Sigmoid colon (tissue), 7 donors: Measurements from ENCODE around the gene ERGIC1. TPM values are rescaled to one million over a fixed set of nuclear protein-coding genes. Genes with fewer than 3 reads are reported as not detected.

ENCODE experiments used
- DNase-seq: peaks from one replicate; pipeline ENCODE4 v3.0.0-alpha.2; 2019
- H3K27ac ChIP-seq, 4 donors: fragments of 200-600 bp; sonication (generic); one replicate each; pipeline ENCODE4 v1.5.1; 2016 to 2019; ENCODE audit warnings: mild to moderate bottlenecking in 1 of 4
- H3K27me3 ChIP-seq, 3 donors: fragments of 200-600 bp; sonication (generic); one replicate each; pipeline ENCODE4 v1.5.1; 2019; ENCODE audit warnings: mild to moderate bottlenecking in 1 of 3
- H3K36me3 ChIP-seq, 4 donors: fragments of 200-600 bp; sonication (generic); one replicate each; pipeline ENCODE4 v1.5.1; 2016 to 2019
- H3K4me1 ChIP-seq, 4 donors: fragments of 200-600 bp; sonication (generic); one replicate each; pipeline ENCODE4 v1.5.1; 2017 to 2019
- H3K4me3 ChIP-seq, 4 donors: fragments of 200-600 bp; sonication (generic); one replicate each; pipeline ENCODE4 v1.5.1; 2017 to 2019; ENCODE audit warnings: mild to moderate bottlenecking in 2 of 4, moderate library complexity in 1 of 4
- H3K9me3 ChIP-seq, 4 donors: fragments of 200-600 bp in 3 of 4; sonication (generic) in 3 of 4; one replicate each; pipeline versions ENCODE4 v1.5.1 to v1.6.1; 2013 to 2019
- EP300 ChIP-seq, 4 donors: sonication (generic); formaldehyde crosslinking; IDR thresholded peaks; one replicate each; pipeline ENCODE4 v1.6.1; 2017; ENCODE audit warnings: antibody characterized with exemption in 4 of 4
- POLR2A ChIP-seq, 2 donors: fragments of 450-650 bp; IDR thresholded peaks; one replicate each; pipeline ENCODE4 v1.6.1; 2016; ENCODE audit warnings: antibody characterized with exemption in 2 of 2, mild to moderate bottlenecking in 2 of 2, moderate library complexity in 2 of 2
- POLR2AphosphoS5 ChIP-seq, 4 donors: sonication (generic); formaldehyde crosslinking; IDR thresholded peaks; one replicate each; pipeline ENCODE4 v1.6.1; 2017; ENCODE audit warnings: antibody characterized with exemption in 4 of 4
- WGBS, 2 donors: extraction: QIAGEN DNeasy Blood & Tissue Kit; methylation state at CpG; one replicate each; pipeline ENCODE4 v1.1.7; 2013; 5-methylcytosine and 5-hydroxymethylcytosine counted together
- intact Hi-C: fragments of 100-400 bp; cut with DNase I; formaldehyde crosslinking; loops from one replicate; pipeline ENCODE4 v1.15.1; 2023
- polyA plus RNA-seq, 3 donors: library from polyadenylated mRNA; stranded (reverse); fragments of 200-250 nt; gene quantifications; one replicate each; pipeline ENCODE4 v1.2.3, GENCODE V29; 2013
- total RNA-seq, 4 donors: library from RNA; depleted of rRNA; stranded (reverse); fragments of >200 nt; gene quantifications; one replicate each; pipeline ENCODE4 v1.1.0, GENCODE V29; 2016
- TF ChIP-seq, protein P1 (sequence below), 4 experiments: fragments of 450-650 bp in 3 of 4; fragments of 200-600 bp in 1 of 4; IDR thresholded peaks; one replicate each; pipeline ENCODE4 v1.5.1; 2016 to 2019; ENCODE audit warnings: antibody characterized with exemption in 4 of 4, mild to moderate bottlenecking in 3 of 4, moderate library complexity in 2 of 4
- donor health status: healthy with polysubstance abuse.
- donor health status: Bipolar disorder and iron deficiency.
- donor health status: healthy.

The ERGIC1 gene
- total and polyA plus RNA-seq, 7 donors = 80.6 to 160 (median 117) TPM

DNA sequence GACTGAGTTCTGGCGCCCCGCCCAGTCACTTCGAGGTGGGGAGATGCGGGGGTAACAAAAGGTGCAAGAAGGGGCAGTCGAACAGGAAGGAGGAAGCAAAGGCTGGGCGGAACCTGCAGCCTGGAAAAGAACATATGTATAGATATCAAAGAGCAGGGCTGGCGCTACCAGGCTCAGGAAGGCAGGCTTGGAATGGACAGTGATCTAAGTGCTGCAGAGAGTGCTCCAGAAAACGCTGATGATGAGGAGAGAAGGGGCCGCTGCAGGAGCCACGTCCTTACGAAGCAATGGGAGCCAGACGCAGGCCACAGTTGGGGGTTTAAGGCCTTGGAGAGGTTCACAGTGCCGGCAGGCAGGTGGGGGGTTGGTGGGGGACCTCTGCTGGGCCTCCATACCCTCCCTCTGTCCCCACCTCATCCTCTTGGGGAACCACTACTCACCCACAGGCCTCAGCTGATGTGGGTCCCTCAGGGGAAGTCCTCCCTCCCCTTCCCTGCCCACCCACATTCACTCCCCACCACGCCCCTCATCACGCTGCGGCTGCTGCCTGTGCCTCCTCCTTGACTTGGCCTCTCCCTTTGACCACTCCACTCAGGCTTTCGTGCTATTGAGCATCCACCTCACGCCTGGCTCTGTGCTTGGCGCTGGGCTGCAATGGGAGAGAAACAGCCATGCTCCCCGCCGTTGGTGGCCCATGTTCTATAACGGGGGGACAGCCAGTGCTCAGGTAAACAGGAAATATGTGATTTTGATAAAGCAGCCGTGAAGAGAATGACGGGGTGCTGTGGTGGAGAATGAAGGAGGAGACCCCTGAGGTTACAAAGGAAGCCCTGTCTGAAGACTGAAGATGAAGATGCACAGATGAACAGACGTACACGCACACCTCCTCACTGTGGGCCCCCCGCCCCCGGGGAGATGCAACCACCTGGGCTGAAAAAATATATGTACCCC, 84.6 kb downstream of the ERGIC1 start:
- no peak for DNase-seq
- no peak overlapping the region for H3K4me3 ChIP-seq
- no peaks in the 10 kb centered on the region for H3K27me3 ChIP-seq
- peaks cover 0 to 23% (median 18%) of the 10 kb centered on the region in 4 donors for H3K4me1 ChIP-seq
- H3K9me3 ChIP-seq = no peaks in the 10 kb centered on the region
- H3K36me3 ChIP-seq = peaks cover 15 to 36% (median 25%) of the 10 kb centered on the region in 4 donors
- no peak for TF ChIP-seq EP300 (IDR thresholded peaks at IDR 0.05)
- TF ChIP-seq POLR2A (IDR thresholded peaks at IDR 0.05) = no peak
- TF ChIP-seq POLR2AphosphoS5 (IDR thresholded peaks at IDR 0.05) = no peak
- TF ChIP-seq, protein P1, sequence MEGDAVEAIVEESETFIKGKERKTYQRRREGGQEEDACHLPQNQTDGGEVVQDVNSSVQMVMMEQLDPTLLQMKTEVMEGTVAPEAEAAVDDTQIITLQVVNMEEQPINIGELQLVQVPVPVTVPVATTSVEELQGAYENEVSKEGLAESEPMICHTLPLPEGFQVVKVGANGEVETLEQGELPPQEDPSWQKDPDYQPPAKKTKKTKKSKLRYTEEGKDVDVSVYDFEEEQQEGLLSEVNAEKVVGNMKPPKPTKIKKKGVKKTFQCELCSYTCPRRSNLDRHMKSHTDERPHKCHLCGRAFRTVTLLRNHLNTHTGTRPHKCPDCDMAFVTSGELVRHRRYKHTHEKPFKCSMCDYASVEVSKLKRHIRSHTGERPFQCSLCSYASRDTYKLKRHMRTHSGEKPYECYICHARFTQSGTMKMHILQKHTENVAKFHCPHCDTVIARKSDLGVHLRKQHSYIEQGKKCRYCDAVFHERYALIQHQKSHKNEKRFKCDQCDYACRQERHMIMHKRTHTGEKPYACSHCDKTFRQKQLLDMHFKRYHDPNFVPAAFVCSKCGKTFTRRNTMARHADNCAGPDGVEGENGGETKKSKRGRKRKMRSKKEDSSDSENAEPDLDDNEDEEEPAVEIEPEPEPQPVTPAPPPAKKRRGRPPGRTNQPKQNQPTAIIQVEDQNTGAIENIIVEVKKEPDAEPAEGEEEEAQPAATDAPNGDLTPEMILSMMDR (IDR thresholded peaks at IDR 0.05) = no peak
- 61 to 81% methylated on average over 28 of the region's 28 CpGs for WGBS, 2 donors
- intact Hi-C loops = no loop called here
- H3K27ac ChIP-seq = peak overlapping the region; percentile 73 to 89 (median 80)

DNA sequence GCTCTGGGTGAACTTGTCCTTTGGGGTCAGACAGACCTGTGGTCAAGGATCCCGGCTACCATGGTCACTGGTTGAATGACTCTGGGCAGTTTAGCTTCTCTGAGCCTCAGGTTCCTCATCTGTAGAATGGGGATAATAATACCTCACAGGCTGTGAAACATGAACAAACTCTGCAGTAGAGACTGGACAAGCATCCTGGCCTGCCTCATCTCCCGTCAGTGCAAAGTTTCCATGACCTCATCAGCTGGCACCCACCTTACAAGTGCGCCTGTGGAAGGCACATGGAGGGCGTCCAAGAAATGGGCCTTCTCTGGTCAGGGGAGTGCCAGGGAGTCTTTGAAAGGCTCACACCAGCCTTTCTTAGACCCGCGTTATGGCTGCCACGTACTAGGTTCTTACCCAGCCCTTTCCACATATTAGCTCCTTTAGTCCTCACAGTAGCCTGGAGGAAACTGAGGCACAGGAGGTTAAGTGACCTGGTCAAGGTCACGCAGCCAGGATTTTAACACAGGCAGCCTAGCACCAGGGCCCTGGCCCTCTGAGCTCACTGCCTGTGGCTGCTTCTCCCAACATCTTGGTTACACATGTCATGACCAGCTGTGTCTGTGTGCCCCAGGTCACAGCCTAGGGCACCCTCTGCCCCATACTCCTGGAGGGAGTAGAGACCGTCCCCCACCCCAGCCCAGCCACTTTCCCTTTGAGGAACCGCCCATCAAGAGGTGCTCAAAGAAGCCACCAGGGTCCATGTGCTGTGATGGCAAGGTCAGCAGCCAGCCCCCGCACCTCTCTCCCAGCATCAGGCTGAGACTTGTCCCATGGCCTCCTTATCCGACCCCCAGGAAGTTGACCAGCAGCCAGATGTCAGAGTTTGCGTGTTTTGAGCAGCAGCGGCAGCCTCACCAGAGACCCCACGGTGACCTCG, 85.7 kb downstream of the ERGIC1 start:
- intact Hi-C loops = loop anchor here (5.0 kb wide), 1 partner anchor 147 kb away; the partner anchor contains the start of gene DUSP1
- peak overlapping the region; percentile 73 to 89 (median 80) for H3K27ac ChIP-seq
- H3K36me3 ChIP-seq = peaks cover 11 to 33% (median 22%) of the 10 kb centered on the region in 4 donors
- H3K4me1 ChIP-seq = peaks cover 0 to 23% (median 18%) of the 10 kb centered on the region in 4 donors
- H3K27me3 ChIP-seq = no peaks in the 10 kb centered on the region
- no peaks in the 10 kb centered on the region for H3K9me3 ChIP-seq
- no peak overlapping the region for H3K4me3 ChIP-seq
- 90% methylated on average over 16 of the region's 16 CpGs for WGBS, 2 donors
- TF ChIP-seq, protein P1 (IDR thresholded peaks at IDR 0.05) = no peak
- no peak for TF ChIP-seq POLR2A (IDR thresholded peaks at IDR 0.05)
- TF ChIP-seq POLR2AphosphoS5 (IDR thresholded peaks at IDR 0.05) = peak; percentile 46 to 80 (median 73)
- peak; percentile 71 to 96 (median 84) for TF ChIP-seq EP300 (IDR thresholded peaks at IDR 0.05)
- DNase-seq = peak; percentile 94

DNA sequence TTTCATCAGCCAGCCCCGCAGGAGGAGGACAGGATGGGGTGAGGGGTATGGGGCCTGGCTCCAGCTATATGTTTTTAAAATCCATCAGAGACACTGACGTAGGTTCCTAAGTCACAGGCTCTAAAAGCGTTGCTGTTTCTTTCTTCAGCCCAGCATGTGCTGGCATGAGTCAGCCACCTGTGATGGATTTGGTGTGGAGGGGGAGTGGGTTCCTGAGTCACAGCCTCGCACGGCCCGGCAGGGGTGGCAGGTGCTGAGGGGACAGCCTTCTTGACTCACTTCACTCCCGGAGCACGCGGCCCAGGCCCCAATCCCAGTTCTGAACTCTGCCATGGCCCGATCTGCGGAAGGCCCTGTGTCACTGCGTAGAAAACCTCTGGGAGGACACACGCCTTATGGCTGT, 86.4 kb downstream of the ERGIC1 start:
- peak overlapping the region; percentile 73 to 89 (median 80) for H3K27ac ChIP-seq
- H3K4me3 ChIP-seq = no peak overlapping the region
- H3K27me3 ChIP-seq = no peaks in the 10 kb centered on the region
- DNase-seq = peak; percentile 91
- WGBS, 2 donors = 92 to 94% methylated on average over 13 of the region's 13 CpGs
- intact Hi-C loops = loop anchor here (5.0 kb wide), 1 partner anchor 148 kb away; the partner anchor contains the start of gene DUSP1
- no peaks in the 10 kb centered on the region for H3K9me3 ChIP-seq
- TF ChIP-seq POLR2AphosphoS5 (IDR thresholded peaks at IDR 0.05) (peak; percentile 39 to 94 (median 69)), EP300 (IDR thresholded peaks at IDR 0.05) (peak; percentile 91 to 100 (median 98)), POLR2A (IDR thresholded peaks at IDR 0.05) (no peak)
- H3K36me3 ChIP-seq = peaks cover 4 to 29% (median 15%) of the 10 kb centered on the region in 4 donors
- peaks cover 0 to 23% (median 18%) of the 10 kb centered on the region in 4 donors for H3K4me1 ChIP-seq

DNA sequence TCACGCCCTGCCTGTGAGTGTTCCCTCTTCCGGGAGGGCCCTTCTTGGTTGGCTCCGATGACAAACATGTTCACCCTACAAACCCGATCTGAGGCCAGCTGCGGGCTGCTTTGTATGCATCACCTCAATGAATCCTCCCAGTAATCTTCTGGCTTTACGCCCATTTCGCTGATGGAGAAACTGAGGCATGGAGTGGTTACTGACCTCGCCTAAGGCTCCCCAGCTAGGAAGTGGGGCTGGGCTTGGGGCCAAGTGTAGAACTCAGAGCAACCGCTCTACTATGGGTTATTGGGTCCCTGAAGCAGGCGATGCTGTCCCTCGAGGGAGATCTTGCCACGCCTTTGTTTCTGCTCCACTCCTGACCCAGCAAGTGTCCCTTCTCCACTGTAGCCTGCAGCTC, 86.9 kb downstream of the ERGIC1 start:
- no peaks in the 10 kb centered on the region for H3K27me3 ChIP-seq
- intact Hi-C loops = loop anchor here (5.0 kb wide), 1 partner anchor 149 kb away; the partner anchor contains the start of gene DUSP1
- H3K36me3 ChIP-seq = peaks cover 0 to 29% (median 10%) of the 10 kb centered on the region in 4 donors
- H3K4me1 ChIP-seq = peaks cover 0 to 23% (median 18%) of the 10 kb centered on the region in 4 donors
- H3K4me3 ChIP-seq = no peak overlapping the region
- no peaks in the 10 kb centered on the region for H3K9me3 ChIP-seq
- H3K27ac ChIP-seq = peak overlapping the region; percentile 73 to 89 (median 80)
- DNase-seq = no peak
- TF ChIP-seq POLR2AphosphoS5 (IDR thresholded peaks at IDR 0.05) (no peak), EP300 (IDR thresholded peaks at IDR 0.05) (no peak), POLR2A (IDR thresholded peaks at IDR 0.05) (no peak)
- TF ChIP-seq, protein P1 (IDR thresholded peaks at IDR 0.05) = no peak
- 93 to 95% methylated on average over 12 of the region's 12 CpGs for WGBS, 2 donors
